ENCODE data around the gene VTN.
"Not testable (repeated sequence)": the region's sequence is repeated elsewhere in the genome, so short reads cannot be mapped to it uniquely, and the experiment has no call there.

The VTN gene

DNA sequence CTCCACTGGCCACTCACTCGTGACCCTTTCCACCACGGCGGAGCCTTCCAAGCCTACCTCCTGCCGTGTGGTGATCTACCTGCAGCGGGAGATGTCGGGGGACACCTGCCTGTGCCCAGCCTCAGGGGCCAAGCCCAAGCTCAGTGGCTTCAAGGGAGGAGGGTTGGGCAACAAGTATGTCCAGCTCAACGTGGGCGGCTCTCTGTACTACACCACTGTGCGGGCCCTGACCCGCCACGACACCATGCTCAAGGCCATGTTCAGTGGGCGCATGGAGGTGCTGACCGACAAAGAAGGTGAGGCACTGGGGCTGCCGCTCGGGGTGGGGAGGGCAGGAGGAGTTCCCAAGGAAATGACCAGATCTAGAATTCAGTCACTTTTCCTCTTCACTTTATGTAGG lies 30.7 kb downstream of the VTN start:
- no peak for DNase-seq

GRCh38 chr17:28338769-28339212 lies 31.3 kb downstream of the VTN start:
- DNase-seq = not testable (repeated sequence)

DNA sequence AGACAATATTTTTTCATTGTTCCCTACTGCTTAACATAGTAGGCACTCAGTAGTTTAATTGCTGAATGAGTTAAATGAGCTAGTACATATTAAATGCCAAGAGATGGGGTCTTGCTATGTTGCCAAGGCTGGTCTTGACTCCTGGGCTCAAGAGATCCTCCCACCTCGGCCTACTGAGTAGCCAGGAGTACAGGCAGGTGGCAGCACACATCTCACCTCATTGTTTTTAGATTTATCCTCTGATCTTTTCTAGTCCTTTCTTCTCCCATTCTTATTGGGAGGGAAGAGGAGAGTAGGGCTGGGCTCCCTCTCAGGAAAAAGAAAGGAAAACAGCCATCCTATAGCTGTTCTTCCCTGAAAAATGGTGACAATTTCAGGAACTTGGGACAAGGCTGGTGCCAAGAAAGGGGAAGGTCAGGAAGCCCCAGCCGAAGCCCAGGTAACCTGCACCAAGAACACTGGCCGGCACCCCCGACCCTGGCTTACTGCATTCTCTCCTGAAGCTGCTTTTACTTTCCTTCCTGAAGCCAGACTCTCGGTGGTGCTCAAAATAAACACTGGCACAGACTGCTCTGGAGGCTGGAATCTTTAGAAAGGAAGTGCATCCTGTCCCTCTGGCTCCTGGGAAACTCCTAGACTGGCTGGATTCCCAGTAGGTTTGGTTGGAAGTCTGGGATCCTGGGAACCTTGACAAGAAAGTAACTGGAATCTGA lies 31.9 kb downstream of the VTN start:
- peak in 1 of 2 experiments; percentile 74 for DNase-seq

DNA sequence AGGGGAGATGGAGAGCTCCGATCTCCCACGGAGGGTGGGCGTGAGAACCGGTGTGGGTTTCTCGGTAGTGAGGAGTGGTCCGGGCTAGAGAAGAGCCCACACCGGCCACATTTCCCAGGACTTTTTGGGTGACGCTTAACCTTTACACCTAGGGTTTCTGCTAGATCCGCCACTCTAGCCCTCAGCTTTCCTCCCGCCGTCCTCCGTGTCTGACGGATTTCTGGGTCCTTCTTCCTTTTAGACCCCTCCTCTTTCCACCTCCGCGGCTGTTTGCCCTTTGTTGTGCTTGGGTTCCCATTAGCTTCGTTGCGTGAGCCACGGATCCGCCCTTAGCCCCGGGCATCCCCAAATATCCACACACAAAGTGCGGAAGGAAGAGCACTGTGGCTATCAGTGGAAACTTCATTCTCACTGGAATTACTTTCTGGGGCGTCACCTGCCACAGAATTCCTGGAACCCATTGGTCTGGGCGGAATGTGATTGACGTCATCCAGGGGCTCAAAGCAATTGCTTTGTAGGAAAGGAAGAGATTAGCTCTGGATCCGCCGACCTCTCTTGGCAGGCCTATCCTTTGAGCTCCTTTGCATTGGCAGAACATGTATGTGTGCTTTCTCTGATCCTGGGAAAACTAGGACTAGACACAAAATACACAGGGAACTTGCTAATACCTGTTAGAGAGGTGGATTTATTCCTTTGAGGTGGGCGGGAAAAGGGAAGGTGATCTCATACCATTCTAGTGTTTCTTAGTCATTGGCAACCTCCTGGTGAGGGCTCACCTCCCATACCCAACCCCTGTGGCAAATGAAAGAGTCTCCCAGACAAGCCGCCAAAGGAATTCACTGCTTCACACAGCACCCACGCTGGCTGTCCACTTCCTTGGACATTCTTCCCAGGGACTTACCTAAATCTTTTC lies 33.9 kb downstream of the VTN start:
- DNase-seq = peak; percentile 77 to 88

- DNase-seq = peak; percentile 100
These were observed 34.7 kb downstream of the VTN start, which contains the start of the genes IFT20 and TNFAIP1 for GRCh38 chr17:28335201-28335958. TSS of gene IFT20 (minus strand) at chr17:28335472. CDS start at chr17:28331985, 3,487 bp downstream. TSS of gene TNFAIP1 (plus strand) at chr17:28335761. CDS start at chr17:28339522, 3,761 bp downstream.

- no peak for DNase-seq
These were observed 35.4 kb downstream of the VTN start for GRCh38 chr17:28334666-28335200.

- no peak for DNase-seq
These were observed 35.9 kb downstream of the VTN start for GRCh38 chr17:28334171-28334570.

DNA sequence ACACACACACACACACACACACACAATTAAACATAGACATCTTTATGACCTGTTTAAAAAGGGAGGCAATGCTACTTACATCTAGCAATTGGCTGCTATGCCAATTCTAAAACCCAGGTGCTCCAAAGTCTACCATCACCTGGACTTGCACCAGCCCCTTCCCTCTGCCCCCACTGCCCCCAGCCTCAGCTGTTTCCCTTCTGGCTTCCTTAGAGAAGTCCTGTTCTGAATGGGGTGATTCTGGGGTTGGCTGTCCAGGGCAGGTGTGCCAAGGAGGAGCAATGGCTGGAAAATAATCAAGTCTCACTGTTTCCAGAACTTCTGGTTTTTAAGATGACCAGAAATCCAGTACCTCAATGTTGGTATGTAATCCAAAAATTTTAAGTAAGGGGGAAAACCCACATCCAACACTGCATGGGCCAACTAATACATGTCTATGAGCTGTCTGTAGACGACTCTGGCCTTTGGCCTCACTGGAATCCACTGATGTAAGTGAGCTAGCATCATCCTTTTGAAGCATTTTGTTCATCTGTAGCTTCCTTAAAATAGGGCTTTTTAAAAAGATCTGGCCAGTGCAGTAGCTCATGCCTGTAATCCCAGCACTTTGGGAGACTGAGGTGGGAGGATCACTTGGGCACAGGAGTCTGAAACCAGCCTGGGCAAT lies 36.9 kb downstream of the VTN start:
- DNase-seq = no peak

DNA sequence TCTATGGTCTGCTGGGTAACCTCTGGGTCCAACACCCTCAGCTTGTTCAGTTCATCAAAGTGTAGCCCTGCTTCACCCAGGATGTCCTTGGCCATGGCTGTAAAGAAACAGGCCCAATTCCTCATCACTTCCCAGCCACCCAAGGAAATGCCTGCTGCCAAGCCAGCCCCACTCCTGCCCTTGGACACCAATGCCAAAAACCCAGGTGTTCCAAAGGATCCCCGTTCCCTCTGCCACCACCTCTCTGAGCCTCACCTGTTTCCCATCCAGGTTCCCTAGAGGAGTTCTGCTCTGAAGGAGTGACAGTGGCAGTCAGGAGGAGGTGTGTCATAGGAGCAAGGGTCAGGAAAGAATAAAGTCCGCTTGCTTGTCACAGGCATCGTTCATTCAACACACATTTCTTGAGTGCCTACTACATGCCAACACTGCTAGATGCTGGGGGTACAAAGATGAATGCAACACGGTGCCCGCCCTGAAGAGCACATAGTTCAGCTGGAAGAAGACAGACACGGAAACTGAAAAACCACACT lies 38.2 kb downstream of the VTN start:
- DNase-seq = no peak

DNA sequence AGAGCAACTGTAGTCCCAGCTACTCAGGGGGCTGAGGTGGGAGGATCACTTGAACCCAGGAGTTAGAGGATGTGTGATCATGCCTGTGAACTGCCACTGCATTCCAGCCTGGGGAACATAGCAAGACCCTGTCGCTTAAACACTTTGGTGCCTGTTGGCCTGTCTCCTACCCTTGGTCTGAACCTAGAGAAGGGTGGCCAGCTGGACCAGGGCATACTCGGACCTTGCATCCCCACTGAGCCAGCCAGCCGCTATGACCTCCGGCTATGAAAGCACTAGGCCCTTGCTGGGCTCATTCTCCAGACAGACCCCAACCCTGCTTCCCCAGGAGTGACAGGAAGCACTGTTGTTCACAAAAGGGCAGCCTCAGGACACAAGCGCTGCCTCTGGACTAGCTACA lies 39.4 kb downstream of the VTN start:
- no peak for DNase-seq

GRCh38 chr17:28328325-28328724 lies 41.8 kb downstream of the VTN start:
- no peak for DNase-seq

GRCh38 chr17:28327709-28328108 lies 42.4 kb downstream of the VTN start:
- peak in 1 of 2 experiments; percentile 23 for DNase-seq

DNA sequence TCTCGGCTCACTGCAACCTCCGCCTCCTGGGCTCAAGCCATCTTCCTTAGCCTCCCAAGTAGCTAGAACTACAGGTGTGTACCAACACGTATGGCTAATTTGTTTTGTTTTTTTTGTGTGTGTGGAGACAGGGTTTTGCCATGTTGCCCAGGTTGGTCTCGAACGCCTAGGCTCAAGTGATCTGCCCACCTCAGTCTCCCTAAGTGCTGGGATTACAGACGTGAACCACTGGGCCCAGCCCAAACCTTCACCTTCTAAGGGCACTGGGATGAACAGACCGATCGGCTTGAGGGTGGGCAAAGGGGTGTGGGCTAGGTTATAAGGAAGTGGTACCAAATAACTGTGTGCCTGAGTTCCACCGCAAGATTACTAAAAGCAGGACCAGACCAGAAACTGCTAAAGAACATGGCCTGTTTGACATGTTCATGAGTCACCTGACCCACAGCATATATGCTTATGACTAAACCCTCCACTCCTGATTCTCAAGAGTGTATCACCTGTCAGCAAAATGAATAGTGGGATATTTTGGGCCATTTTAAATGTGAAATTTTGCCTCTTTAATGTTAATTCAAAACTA lies 43.0 kb downstream of the VTN start:
- DNase-seq = no peak

GRCh38 chr17:28326114-28326513 lies 44.0 kb downstream of the VTN start:
- no peak for DNase-seq

GRCh38 chr17:28325211-28325610 lies 44.9 kb downstream of the VTN start:
- DNase-seq = no peak

DNA sequence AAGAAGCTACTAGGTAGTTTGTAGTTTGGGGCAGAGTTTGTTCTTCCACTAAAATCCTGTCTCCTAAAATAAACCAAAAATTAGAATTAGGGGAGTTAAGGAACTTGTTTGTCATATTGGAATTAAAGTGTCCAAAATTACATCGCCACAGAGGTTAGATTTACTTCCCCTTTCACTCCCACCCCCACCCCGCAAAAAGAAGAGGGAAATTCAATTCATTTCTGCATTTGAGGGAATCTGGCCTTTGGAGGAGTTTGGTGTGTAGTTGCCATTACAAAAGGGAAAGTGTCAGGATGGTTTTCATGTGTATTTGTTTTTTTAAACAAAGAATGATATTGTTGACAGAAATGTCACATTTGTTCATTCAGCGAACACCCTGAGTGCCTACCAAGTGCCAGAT lies 45.3 kb downstream of the VTN start:
- no peak for DNase-seq

DNA sequence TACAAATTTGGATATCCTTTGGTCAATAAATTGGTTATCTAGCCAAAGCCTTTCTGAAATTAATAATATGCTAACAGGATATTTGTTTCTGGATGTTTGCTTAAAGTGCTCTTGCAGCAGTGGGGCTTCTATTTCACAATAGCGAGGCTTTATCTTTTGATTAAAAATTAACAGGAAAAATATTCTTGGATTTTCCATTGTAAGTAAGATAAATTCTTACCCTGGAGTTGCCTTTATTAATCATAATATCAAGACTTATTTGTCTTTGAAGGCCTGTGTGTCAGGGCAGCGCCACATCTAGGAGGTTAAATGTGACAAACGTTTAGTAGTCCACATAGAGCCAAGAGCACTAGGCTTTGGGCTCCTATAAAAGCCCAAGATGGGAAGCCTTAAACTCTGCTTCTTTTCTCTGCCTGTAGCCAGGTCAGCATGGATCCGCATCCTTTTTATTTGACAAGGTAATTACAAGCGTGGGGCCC lies 45.8 kb downstream of the VTN start:
- no peak for DNase-seq

GRCh38 chr17:28320215-28321061 lies 49.7 kb downstream of the VTN start:
- DNase-seq = no peak

DNA sequence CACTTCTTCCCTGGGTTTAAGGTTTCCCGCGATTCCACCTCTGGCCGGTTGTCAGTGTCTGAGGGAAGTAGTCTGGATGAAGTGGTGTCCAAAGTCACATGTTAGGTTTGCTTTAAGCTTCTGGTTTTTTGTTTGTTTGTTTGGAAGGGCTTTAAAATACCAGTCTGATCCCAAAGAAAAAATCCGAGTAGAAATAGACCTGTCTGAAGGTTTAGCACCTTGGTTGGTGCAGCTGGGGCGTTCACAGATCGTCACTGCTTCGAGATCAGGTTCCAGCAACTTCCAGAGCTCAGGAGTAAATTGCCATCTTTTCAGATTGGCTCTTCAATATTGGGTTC lies 50.5 kb downstream of the VTN start:
- DNase-seq = peak in 1 of 2 experiments; percentile 23
